GM19240 (cell line): ENCODE measurements around the gene PDE8B.

Experiments used
- DNase-seq: peaks from one replicate; pipeline ENCODE4 v3.0.0; 2011; ENCODE audit warnings: low spot score; ENCODE audit not compliant: insufficient read length

PDE8B gene

GRCh38 chr5:77231471-77232138 lies 21.1 kb downstream of the PDE8B start:
- no peak for DNase-seq

GRCh38 chr5:77232574-77233358 lies 22.3 kb downstream of the PDE8B start:
- DNase-seq, result no peak

DNA sequence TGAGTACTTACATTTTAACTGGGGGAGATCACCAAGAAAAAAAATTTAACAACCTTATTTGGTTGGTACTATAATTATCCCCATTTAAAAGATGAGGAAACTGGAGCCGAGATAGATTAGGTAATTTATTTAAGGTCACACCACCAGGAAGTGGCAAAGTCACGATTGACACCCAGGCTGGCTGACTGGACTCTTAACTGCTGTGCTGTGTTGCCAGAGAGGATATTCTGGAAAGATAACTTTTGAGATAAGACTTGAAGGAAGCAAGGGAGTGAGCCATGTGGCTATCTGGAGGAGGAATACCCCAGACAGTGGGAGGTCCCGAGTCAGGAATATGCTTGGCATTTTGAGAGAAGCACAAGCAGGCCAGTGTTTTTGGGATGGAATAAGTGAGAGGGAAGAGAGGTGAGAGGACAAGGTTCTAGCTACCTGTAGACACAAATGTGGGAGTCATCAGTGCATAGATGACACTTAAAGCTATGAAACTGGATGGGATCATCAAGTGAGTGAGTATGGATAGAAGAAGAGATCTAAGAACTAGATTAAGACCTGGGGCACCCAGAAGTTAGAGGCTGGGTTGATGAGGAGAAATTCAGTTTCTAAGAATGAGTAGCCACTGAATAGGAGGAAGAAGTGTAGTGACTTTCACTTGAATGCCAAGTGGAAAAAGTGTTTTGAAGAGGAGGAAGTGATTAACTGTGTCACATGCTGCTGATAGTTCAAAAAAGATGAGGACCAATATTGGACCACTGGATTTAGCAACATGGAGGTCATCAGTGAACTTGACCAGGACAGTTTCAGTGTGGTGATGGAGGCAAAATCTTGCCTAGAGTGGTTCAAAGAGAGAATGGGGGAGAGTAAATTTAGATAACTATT lies 25.6 kb downstream of the PDE8B start:
- DNase-seq, result no peak

DNA sequence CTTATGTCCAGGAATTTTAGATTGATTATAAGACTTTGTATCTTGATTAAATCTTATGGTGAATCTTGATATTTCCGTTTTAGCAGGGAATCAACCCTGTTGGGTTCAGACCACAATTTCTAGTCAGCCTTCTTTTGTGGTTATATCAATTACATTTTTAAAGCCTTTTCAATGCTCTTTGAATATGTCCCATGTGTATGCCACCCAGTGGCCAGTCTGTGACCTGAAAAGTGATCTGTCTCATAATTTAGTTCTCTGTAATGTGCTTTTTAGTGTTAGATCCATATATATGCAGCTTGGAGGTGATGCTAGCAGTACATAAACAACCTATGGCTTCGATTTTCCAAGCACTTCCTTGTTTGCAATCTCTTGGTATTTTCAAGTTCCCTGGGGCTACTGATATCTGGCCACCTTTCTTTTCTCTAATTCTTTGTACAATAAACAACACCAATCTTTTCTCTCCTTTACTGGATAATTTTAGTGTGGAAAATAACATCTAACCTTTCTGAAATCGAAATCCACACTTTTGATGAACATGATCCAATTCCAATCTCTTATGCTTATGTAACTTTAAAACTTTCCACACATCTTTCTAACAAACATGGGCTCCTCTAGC lies 28.8 kb downstream of the PDE8B start:
- no peak for DNase-seq

GRCh38 chr5:77241444-77241843 lies 31.0 kb downstream of the PDE8B start:
- DNase-seq, result no peak

DNA sequence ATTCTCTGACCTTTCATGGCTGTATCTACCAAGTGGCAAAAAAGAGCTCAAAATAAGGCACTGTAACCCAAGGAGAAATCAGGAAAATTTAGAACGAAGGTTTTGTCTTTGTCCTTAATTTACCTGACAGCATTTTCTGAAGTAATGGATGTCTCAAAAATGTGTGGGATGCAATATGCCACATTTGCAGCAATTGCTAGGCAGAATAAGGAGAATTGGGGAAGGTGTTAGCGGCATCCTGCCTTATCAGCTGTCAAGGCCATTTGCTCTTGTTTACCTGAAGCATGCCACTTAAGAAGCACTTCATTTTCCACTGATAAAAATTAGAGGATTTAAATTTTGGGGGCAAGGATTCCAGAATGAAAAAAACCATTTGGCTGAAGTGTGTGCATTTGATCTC lies 39.0 kb downstream of the PDE8B start:
- no peak for DNase-seq

- DNase-seq, result no peak
These were observed 39.5 kb downstream of the PDE8B start for GRCh38 chr5:77250021-77250420.

- DNase-seq, result no peak
These were observed 41.4 kb downstream of the PDE8B start for GRCh38 chr5:77251921-77252320.

DNA sequence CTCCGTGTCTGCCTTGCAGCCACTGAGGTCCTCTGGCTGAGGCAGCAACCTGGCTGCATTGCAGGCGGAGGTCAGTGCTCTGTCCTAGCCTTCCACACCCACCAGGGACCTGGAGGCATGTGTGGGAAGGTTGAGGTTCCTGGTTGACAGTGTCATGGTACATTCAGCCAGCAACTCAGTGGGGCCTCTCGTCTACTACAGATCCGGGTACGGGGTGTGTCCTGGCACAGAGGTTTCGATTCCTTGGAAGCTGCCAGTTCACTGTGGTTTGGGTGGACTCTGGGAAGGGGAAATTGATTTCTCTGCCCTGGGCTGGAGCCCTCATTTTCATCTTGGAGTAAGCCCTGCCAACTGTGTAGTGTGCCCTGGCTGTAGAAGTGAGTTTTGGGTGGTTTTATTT lies 45.1 kb downstream of the PDE8B start:
- no peak for DNase-seq

DNA sequence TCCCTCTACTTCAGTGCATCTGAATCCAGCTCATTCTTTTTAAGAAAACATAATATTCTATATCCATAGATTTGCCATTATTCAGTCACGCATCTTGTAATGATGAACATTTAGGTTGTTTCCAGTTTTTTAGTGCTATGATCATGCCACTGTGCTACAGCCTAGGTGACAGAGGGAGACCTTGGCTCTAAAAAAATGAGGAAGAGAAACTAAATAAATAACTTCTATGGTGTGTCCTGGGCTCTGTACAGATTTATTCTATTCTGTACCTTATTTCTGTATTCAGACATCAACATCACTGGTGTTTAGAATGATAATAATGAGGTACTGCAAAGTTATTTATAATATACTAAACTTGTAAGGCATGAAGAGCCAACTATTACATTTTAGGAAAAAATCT lies 45.9 kb downstream of the PDE8B start:
- no peak for DNase-seq

GRCh38 chr5:77258652-77259051 lies 48.2 kb downstream of the PDE8B start:
- no peak for DNase-seq

GRCh38 chr5:77259476-77259875 lies 49.0 kb downstream of the PDE8B start:
- no peak for DNase-seq

- DNase-seq, result no peak
These were observed 52.2 kb downstream of the PDE8B start for GRCh38 chr5:77262697-77263096.

DNA sequence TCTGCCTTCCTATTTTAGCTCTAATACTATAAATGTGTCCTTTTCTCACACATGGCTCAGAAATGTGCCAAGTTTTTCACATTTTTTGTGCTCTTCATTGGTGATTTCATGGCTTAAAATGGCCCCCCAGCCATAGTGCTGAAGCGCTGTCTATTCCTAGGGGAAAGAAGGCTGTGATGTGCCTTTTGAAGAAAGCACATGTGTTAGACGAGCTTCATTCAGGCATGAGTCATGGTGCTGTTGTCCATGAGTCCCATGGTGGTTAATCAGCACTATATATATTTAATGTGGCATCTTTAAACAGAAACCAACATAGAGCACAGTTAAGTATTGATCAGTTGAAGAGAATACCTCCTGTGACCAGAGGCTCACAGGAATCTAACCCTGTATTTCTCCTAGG lies 55.8 kb downstream of the PDE8B start:
- no peak for DNase-seq

- no peak for DNase-seq
These were observed 57.0 kb downstream of the PDE8B start for GRCh38 chr5:77267496-77267895.

DNA sequence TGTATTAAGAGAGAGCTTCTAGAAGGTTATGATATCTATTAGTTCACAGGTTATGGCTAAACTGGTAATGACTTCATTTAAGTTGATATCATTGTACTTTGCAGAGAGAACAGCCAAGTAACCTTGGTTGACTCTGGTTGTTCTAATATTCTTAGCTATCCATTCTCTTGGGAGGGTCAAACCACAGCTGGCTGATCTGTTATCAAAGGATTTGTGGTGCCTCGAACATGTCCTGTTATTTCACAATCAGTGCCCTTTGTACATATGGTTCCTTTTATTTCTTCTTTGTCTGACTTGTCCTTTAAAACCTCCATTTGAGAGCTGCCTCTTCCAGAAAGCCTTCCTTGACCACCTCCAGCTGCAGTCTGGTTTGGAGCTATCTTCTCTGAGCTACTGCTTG lies 61.7 kb downstream of the PDE8B start:
- no peak for DNase-seq

DNA sequence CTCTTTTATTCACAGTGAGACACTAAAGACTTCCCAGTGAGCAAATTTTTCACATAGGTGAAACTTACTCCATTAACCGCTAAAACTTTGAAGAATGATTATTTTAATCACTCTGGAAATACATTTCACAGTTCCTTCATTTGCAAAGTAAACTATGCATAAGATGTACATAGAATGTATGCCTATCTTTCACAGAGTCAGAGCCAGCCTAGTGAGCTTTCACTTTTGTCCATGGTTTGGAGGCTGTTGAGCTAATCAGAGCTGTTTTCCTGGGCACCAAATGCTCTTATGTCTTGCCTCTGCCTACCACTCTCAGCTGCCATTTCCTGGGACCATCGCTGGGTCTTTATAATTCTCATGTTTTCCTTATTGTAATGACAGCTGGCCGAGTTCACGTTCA lies 67.3 kb downstream of the PDE8B start:
- DNase-seq, result no peak

- DNase-seq, result no peak
These were observed 69.6 kb downstream of the PDE8B start for GRCh38 chr5:77280036-77280435.

GRCh38 chr5:77281969-77282336 lies 71.5 kb downstream of the PDE8B start:
- no peak for DNase-seq

- no peak for DNase-seq
These were observed 72.0 kb downstream of the PDE8B start for GRCh38 chr5:77282337-77283027.

DNA sequence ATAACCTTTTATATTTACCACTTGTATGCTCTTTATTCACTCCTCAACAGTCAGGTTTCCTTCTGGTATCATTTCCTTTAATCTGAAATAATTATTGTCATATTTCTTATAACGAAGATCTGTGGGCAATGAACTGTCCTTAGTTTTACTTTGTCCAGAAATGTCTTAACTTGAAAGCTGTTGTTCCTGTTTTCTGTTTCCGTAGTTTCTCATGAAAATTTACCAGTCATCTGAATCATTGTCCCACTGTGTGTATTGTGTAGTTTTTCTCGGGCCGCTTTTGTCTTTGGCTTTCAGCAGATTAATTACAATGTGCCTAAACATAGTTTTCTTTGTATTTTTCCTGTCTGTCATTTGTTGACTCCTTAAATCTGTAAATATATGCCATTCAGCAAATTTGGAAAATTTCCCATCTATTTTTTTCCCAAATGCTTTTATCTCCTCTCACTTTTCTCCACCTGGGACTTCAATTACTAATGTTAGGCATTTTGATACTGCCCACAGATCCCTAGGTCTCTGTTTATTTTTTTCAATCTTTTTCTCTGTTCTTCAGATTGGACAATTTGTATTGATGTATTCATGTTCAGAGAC lies 74.9 kb downstream of the PDE8B start:
- no peak for DNase-seq
